GM21360 (cell line): ENCODE results near the gene ANKRD65.
A peak's percentile ranks its signal among the peaks of the same experiment; 100 is the strongest.
"Not testable (repeated sequence)": the region's sequence is repeated elsewhere in the genome, so short reads cannot be mapped to it uniquely, and the experiment has no call there.

ENCODE experiments used
- ATAC-seq: cut with Tn5 transposase; IDR thresholded peaks from one replicate; pipeline ENCODE4 v1.9.1; 2021; ENCODE audit warnings: mild to moderate bottlenecking, moderate library complexity; ENCODE audit not compliant: unreplicated experiment

Gene ANKRD65

DNA sequence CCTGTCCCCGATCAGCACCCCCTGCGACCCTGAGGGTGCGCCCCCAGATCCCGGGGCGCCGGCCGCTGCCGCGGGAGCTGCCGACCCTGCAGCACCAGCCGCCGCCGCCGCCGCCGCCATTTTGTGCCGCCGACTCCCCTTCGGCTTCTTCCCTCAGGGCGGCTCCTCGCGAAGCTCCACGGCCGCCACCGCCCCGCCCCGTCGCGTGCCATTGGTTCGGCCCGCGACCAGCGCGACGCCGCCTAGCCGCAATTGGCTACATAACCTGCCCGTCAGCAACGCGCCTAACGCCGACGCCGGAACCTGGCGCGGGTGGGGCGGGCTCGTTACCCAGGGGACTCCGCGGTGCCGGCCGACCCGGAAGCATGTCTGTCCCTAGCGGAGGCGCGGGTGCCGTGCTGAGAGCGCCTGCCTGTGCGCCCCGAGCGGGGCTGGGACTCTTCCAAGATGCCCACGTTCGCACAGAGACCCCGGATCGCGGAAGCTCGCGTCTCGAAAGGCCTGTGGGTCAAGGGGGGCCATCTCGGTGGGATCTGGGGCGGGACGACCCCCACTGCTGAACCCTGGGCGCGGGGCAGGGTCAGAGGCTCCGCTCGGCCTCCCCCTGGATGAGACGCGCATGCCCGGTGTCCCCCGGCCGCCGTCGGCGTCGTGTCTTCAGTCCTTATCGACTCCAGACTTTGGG is 21.7 kb downstream of the ANKRD65 start, which contains the start of gene CCNL2:
Gene CCNL2, minus strand, starts transcription at position 149 of the 685 bp plus-strand sequence. Its CDS starts 29 bp downstream, at position 120.
- ATAC-seq, result peak; percentile 94

DNA sequence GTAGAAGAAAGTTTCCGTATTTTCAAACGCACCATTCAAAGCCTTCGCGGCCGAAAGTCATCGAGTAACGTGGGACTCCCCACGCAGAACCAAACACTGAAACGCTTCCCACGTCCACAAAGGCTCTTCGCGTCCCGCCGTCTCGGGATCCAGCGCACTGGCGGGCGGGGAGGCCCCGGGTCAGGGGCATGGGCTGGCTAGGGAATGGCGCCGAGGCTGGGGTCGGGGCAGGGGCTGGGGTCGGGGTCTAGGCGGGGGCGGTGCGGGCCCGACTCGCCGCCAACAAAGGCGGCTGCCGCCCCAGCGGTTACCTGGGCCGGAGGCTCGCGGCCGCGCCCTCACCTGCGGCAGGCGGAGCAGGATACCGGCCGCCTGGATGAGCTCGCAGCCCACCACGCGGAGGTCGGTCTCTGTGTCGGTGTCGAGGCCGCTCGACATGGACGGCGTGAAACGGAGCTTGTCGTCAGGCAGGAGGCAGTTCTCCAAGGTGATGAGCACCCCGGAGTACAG is 22.3 kb downstream of the ANKRD65 start:
- peak; percentile 21 for ATAC-seq

DNA sequence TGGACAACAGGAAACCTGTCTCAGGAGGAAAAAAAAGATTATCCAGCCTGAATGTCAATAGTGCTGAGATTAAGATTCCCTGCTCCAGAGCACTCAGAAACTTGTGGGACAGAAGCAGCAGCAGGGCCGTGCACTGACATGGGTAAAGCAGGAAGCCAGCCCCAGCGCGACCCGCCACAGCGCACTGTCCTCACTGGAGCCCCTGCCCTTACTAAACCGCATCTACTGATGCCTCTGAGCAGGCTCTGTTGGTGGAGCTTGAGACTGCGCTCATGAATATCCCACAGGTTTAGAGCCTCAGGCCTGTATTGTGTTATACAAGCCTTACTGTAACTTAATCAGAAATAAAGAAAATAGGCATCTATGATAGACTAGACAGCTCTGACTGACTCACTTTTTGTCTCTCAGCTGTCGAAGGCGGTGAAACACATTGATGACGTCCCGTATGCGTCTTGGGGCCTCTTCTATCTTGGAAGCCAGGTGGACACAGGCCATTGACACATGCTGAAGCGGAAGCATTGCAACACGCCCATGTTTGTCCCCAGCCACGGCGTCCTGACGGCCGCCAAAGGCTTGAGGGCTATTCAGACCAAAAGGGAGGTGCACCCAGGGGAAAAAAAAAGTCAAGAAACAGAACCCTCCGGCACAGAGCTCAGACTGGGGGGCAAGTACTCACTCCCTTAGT is 23.1 kb downstream of the ANKRD65 start:
- ATAC-seq, result no peak

DNA sequence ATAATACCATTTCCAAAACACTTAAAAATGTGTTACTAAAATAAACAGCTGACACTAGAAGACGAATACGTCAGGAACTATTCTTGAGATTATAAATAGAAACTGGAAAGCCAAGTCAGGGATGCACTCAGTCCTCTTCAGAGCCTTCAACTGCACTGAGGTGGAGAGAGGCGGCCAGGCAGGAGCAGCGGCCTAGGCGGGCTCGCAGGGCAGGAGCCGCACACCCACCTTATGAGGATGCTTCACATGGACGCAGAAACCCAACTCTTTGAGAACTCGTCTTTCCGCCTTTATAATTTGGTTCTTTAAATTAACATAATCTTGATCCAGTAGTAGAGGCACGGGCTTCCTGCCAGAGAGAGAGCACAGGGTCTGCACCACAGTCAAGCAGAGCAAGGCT is 25.9 kb downstream of the ANKRD65 start:
- no peak for ATAC-seq

DNA sequence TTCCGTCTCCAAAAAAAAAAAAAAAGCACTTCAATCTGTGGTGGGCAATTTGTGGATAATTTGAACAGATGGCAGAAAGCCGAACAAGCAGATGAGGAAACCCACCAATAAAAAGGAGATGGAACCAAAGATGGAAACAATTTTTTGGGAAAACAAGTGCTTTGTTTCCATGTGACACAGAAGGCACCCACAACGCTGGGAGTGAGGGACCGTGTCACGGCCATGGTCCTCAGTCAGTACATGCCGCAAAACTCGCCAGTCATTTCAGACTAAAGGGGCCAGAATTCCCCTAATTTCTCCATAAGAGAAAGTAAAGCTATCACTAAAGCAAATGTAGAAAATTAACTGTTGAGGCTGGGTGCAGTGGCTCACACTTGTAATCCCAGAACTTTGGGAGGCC is 27.0 kb downstream of the ANKRD65 start:
- no peak for ATAC-seq

DNA sequence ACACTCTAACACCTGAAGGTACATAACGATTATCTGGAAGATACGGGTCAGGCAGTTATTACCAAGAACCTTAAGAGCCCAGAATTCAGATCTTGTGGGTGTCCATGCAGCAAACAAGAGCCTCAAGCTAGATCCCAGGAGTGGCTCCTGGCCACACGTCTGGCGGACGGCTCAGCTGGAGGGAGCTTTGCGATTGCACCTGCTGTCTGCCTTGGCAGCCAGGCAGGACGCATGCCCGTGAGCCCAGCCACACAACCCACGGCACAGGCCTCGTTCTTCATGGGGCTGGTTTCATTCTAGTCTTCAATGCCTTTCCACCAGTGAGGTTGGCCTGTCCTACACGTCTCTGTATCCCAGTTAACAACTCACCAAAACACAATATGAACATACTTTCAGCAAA is 27.6 kb downstream of the ANKRD65 start:
- no peak for ATAC-seq

DNA sequence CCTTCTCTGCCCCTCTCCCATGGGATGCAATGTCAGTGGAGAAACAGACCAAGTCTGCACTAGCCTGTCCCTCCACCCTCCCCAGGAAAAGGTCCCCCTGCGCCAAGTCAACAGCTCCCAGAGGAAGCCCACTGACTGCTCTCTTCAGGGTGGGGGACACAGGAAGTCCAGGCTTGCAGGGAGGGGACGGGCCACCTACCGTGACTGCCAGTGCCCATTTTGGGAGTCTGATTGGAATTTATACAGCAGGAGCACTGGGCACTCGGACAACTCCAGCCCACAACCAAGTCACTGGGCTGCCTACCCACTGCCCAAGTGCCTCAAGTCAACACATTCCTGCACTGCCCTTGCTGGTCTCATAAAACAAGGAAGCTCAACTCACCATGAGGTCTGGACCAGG is 28.1 kb downstream of the ANKRD65 start:
- ATAC-seq, result no peak

DNA sequence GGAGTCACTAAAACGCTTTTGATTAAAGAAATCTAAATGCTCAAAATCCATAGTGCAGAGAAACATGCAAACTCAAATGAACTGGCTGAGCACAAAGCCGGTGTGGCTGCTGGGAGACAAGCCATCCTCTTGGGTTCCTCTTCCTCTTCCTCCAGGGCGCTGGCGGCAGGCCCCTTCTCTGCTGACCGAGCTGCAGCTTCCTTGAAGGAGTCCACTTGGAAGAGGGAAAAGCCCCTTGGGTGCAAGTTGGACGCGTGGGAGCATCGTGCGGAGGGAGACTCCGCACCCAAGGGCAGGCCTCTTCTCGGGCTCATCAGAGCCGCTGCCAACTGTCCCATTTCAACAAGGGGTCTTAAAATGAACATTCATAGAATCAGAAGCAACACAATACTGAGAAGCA is 29.9 kb downstream of the ANKRD65 start:
- no peak for ATAC-seq

DNA sequence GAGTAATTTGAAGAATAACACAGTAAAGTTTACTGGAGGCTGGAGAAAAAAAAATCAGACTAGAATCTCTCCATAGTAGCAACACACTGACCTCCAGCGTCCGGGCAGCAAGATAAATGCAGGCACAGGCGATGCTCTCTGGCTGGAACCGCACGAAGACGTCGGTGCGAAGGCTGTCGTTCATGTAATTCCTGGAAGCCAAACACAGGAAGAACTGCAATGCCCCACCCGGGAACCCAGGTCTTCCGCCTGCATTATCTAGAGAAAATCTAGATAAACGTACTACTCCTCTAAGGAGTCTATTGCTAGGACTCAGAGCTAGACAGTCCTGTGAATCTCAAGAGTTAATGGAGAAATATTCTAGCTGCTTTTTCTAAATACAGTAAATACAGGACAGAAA is 30.4 kb downstream of the ANKRD65 start:
- no peak for ATAC-seq

DNA sequence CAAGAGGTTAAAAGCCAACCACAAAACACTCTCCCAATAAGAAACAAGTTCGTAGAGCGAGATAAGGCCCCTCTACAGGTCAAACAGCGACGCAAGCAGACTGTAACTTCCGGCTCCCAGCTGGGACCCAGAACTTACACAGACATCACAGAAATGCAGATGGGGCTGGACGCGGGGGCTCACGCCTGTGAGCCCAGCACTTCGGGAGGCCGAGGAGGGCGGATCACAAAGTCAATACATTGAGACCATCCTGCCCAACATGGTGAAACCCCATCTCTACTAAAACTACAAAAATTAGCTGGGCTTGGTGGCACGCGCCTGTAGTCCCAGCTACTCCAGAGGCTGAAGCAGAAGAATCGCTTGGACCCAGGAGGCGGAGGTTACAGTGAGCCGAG is 33.0 kb downstream of the ANKRD65 start:
- ATAC-seq, result no peak

DNA sequence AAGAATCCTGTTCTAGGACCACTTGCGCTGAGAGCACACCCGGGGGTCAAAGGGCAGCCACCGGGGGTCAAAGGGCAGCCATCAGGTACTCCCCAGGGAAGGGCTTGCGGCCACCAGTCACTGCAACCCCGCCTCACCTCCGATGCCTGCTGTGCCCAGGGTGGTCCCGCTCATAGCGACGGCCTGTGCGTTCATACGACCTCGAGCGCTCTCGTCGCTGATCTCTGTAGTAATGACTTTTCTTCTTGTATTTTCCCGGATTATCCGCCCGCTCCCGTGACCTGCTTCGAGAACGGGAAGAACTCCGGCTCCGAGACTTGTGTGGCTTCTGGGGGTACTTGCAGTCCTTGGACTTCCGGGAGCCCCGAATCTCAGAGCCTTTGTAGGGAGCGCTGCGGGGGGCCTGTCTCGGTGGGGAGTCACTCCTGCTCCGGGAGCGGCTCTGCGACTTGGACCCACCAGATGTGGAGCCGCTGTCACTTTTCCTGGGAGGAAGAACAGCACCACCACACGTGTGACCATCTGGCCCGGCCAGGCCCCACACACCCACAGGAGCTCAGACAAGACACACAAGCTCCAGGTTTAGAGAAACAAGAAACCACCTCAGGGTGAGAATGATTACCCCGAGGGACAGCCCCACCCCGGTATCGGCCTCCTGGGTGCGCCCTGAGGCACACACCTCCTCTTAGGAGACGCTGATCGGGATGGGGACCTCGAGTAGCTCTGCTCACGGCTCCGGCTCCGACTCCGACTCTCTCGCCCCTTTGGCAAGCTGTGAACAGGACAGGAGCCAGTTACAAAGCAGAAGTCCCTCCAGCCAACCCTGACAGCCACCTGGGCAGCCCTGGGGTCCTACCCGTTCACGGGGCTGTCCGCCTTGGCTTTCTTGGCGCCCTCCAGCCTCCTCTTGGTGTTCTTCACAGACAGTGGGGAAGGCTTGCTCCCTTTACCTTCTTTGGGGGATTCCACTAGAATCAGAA is 33.7 kb downstream of the ANKRD65 start:
- no peak for ATAC-seq

DNA sequence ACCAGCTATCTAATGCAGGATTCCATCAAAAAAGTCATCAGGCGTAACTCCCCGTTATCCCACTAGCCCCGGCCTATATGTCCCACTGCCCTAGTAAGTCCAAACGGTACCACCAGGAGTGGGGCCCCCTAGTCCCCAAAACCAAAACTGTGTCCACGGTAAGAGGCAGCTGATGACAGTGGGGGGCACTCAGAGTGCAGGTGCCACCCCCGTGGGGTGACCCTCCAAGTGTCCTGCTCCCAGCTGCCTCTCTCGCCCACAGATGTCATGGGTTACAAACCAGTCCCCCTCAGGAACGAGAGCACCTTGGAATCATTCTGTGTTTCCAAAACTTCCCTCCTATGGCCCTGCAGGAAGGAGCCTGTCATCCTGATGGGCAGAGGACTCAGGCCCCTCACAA is 35.1 kb downstream of the ANKRD65 start:
- ATAC-seq, result no peak

DNA sequence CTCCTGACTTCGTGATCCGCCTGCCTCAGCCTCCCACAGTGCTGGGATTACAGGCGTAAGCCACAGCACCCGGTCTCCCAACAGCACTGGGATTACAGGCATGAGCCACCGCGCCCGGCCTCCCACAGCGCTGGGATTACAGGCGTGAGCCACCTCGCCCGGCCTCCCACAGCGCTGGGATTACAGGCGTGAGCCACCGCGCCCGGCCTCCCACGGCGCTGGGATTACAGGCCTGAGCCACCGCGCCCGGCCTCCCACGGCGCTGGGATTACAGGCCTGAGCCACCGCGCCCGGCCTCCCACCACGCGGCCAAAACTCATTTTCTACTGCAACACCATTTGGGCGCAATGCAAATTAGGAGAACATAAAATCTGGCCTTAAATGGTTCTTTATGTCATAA is 35.7 kb downstream of the ANKRD65 start:
- ATAC-seq, result not testable (repeated sequence)

DNA sequence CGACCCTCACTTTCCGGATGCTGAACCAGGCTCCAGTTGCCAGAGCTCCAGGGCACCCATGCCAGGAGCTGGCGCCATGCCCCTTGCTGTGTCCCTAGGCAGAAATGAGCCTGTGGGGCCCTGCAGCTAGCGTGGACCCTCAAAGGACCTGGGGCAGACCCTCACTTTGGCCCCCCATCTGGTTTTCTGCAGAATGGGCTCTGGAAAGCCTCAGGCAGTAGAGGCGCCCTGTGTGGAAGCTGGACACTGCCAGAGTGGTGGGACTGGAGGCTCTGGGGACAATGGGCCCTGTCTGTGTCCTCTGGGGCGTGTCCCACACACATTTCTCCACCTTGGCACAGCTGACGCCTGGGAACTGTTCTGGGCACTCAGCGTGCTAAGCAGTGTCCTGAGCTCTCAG is 39.8 kb downstream of the ANKRD65 start:
- no peak for ATAC-seq

DNA sequence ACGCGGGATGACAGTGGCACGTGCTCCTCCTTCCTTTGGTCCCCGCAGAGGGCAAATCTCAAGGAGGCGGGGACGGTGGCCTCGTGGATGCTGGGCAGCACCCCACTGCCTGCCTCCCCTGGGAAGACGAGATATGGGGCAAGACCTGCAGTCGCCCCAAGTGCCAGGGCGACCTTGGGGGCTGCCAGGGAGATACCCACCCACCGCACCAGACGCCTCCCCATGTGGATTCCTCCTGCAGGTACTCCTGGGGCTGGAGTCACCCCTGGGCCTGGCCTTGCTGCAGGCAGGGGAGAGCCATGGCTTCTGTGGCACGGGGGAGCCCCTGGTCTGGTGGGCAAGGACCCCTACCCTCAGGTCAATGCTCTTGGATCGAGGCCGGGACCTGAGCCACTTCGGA is 40.2 kb downstream of the ANKRD65 start:
- ATAC-seq, result no peak

DNA sequence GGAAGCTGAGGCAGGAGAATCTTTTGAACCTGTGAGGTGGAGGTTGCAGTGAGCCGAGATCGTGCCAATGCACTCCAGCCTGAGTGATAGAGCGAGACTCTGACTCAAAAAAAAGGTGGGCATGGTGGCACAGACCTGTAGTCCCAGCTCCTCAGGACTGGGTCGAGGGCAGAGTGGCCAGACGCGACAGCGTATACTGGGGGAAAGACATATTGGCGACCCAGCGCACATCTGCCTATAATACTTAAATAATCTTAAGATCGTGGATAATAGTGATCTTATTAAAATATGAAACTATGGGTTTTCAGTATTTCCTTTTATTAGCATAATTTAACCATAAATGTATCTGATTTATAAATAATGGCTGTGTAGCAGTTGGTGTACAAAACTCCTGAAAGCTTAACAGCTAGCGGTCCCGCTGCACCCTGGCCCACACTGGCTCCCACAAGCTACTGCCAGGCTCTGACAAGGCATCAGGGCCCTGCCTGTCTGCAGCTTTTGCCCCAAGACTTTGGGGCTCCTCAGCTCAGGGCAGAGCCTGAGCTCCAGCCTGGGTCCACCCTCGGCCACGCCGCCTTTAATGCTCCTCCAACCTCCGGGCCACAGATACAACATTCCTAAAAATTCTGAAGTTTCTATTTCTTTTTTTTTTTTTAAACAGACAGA is 43.4 kb downstream of the ANKRD65 start:
- ATAC-seq, result no peak

DNA sequence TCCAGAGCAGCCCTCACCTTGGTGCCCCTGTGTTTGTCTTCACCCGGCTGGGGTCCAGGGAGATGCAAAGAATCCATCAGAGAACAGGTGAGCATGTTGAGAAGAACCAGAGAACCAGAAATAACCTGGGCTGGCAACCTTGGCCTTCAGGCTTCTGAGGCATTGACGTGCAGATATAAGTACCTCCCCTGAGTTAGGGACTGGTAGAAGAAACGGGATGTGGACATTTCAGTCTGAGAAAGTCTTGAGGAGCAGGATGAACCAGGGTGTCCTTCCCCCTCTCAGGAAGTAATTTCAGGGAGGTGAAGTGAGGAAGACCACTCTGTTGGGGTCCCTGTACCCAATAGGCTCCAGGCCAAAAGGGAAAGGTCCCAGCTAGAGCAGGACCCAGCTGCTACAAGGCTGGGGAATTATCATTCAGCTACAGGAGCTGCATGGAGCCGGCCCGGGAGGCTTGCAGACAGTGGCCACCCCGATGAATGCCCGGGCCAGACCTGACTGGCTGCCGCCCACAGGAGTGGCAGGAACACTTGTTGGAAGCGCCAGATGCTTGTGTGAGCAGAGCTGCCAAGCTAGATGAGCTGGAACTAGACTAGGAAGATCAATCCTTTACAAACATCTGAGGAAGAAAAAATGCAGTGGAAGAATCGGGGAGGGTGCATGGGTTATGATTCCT is 44.4 kb downstream of the ANKRD65 start:
- ATAC-seq, result no peak

DNA sequence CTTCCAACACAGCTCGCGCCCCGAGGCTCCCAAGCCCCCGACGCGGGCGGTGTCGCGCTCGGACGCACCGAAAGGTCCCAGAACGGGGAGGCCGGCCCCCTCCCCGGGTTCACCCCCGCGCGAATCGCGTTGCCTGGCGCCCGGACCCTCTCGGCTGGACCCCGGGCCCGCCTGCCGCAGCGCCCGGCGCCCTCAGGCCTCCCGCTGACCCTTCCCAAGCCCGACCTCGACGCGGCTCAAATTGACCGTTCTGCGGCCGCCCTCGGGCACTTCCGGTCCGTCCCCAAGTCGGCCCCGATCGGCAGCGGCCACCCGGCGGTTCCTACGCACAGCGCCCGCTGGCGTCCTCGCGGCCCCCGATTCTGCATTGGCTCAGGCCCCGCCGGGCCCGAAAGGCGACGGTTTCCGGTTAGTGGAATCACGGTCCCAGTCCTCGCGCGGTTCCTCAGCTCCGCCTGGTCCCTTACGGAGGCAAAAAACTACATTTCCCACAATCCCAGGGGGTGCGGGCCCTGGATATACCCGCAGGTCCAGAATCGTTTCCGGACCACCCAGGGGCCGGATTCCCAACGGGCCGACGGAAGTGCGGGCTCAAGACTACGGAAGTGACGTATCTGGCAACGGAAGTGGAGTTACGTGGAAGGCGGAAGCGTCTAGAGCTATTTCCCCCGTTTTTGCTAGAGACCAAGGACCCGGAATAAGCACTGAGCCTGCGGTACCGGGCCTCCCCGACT is 46.0 kb downstream of the ANKRD65 start, which contains the start of gene AURKAIP1:
Gene AURKAIP1, minus strand, starts transcription at position 279 of the 734 bp plus-strand sequence. CDS start 451 bp downstream, outside the sequence.
- peak; percentile 83 for ATAC-seq

DNA sequence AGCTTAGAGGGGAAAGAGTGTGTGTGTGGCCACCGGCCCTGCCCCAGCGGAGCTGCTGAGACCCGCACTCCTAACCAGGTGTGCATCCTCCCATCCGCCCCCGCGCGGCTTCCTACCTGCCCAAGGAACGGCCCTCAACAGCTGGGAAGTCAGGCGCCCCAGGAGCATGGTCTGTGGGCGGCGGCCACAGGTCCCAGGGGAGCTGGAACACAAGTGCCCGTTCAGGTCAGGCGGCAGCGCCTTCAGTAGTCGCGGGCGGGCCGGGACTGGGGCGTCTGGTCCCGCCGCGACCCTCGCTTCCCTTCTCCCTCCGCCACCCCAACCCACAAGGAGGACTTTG is 46.5 kb downstream of the ANKRD65 start:
- ATAC-seq, result peak; percentile 6
